BLaER1 treated with 17β-estradiol and CSF1 and Interleukin-3, amounts not matched to agents 10 nM and 100 nM (cell line): ENCODE data around the gene WDR27.
"Not testable (repeated sequence)": the region's sequence is repeated elsewhere in the genome, so short reads cannot be mapped to it uniquely, and the experiment has no call there.

Source experiments
- H3K27ac ChIP-seq, 11 experiments: shearing (Covaris generic); formaldehyde crosslinking; 2 replicates each; pipeline ENCODE4 v1.8.1; 2022
- H3K27me3 ChIP-seq, 11 experiments: shearing (Covaris generic); formaldehyde crosslinking; 2 replicates each; pipeline ENCODE4 v1.8.1; 2022
- H3K36me3 ChIP-seq, 11 experiments: shearing (Covaris generic); formaldehyde crosslinking; 2 replicates each; pipeline ENCODE4 v1.8.1; 2022
- H3K4me1 ChIP-seq, 10 experiments: shearing (Covaris generic); formaldehyde crosslinking; 2 replicates each; pipeline ENCODE4 v1.8.1; 2022
- H3K4me2 ChIP-seq, 11 experiments: shearing (Covaris generic); formaldehyde crosslinking; 2 replicates each; pipeline ENCODE4 v1.8.1; 2022
- H3K4me3 ChIP-seq, 10 experiments: shearing (Covaris generic); formaldehyde crosslinking; 2 replicates each; pipeline ENCODE4 v1.8.1; 2022
- H3K9ac ChIP-seq, 11 experiments: shearing (Covaris generic); formaldehyde crosslinking; 2 replicates each; pipeline ENCODE4 v1.8.1; 2022
- H3K9me3 ChIP-seq, 11 experiments: shearing (Covaris generic); formaldehyde crosslinking; replicated peaks in 1 of 11; 2 replicates each; pipeline ENCODE4 v1.8.1; 2022
- H4K20me1 ChIP-seq, 11 experiments: shearing (Covaris generic); formaldehyde crosslinking; 2 replicates each; pipeline ENCODE4 v1.8.1; 2022
- Cebpa-rat ChIP-seq, 11 experiments: shearing (Covaris generic); IDR thresholded peaks; 2 replicates each; pipeline ENCODE4 v1.8.1; 2022

The WDR27 gene

GRCh38 chr6:169479783-169480495 lies 221.9 kb downstream of the WDR27 start:
- Histone ChIP-seq H3K27ac (no peak overlapping the region), H3K4me1 (no peaks in the 10 kb centered on the region), H3K4me2 (no peak overlapping the region), H3K27me3 (no peaks in the 10 kb centered on the region), H4K20me1 (no peaks in the 10 kb centered on the region), H3K36me3 (peaks cover 0 to 17% (median 0%) of the 10 kb centered on the region in 11 experiments; a peak in 5 of 22 replicates), H3K9ac (no peak overlapping the region), H3K9me3 (peaks cover 61 to 99% (median 86%) of the 10 kb centered on the region in 11 experiments), H3K4me3 (no peak overlapping the region)
- TF ChIP-seq Cebpa-rat (IDR thresholded peaks at IDR 0.05) = no peak

GRCh38 chr6:169474362-169474761 lies 227.5 kb downstream of the WDR27 start:
- Histone ChIP-seq H3K4me2 (no peak overlapping the region), H3K27me3 (no peaks in the 10 kb centered on the region), H3K9me3 (peaks cover 43 to 85% (median 73%) of the 10 kb centered on the region in 11 experiments), H3K9ac (no peak overlapping the region), H3K27ac (no peak overlapping the region), H3K4me3 (no peak overlapping the region), H3K36me3 (no peaks in the 10 kb centered on the region), H3K4me1 (peaks cover 0 to 11% (median 6%) of the 10 kb centered on the region in 10 experiments; a peak in 3 of 20 replicates), H4K20me1 (no peaks in the 10 kb centered on the region)
- TF ChIP-seq Cebpa-rat (IDR thresholded peaks at IDR 0.05) = no peak

GRCh38 chr6:169473663-169474062 lies 228.2 kb downstream of the WDR27 start:
- no peaks in the 10 kb centered on the region for H3K27me3 ChIP-seq
- no peak for TF ChIP-seq Cebpa-rat (IDR thresholded peaks at IDR 0.05)
- no peaks in the 10 kb centered on the region for H3K36me3 ChIP-seq
- H3K9me3 ChIP-seq = peaks cover 50 to 85% (median 73%) of the 10 kb centered on the region in 11 experiments
- H3K4me2 ChIP-seq = peak overlapping the region in 2 of 11 experiments; percentile 2 to 31; a peak in 3 of 22 replicates
- H3K4me1 ChIP-seq = peaks cover 0 to 11% (median 6%) of the 10 kb centered on the region in 10 experiments; a peak in 3 of 20 replicates
- no peaks in the 10 kb centered on the region for H4K20me1 ChIP-seq
- H3K27ac ChIP-seq = no peak overlapping the region
- no peak overlapping the region for H3K4me3 ChIP-seq
- no peak overlapping the region for H3K9ac ChIP-seq

- H3K27ac ChIP-seq = no peak overlapping the region
- peak overlapping the region in 1 of 11 experiments; percentile 2; a peak in 1 of 22 replicates for H3K4me2 ChIP-seq
- no peak overlapping the region for H3K4me3 ChIP-seq
- H3K9ac ChIP-seq = no peak overlapping the region
- H4K20me1 ChIP-seq = no peaks in the 10 kb centered on the region
- no peaks in the 10 kb centered on the region for H3K27me3 ChIP-seq
- no peak for TF ChIP-seq Cebpa-rat (IDR thresholded peaks at IDR 0.05)
- peaks cover 0 to 6% (median 0%) of the 10 kb centered on the region in 11 experiments; a peak in 3 of 22 replicates for H3K36me3 ChIP-seq
- H3K9me3 ChIP-seq = peaks cover 58 to 88% (median 76%) of the 10 kb centered on the region in 11 experiments
- peaks cover 0 to 11% (median 6%) of the 10 kb centered on the region in 10 experiments; a peak in 3 of 20 replicates for H3K4me1 ChIP-seq
These were observed 228.9 kb downstream of the WDR27 start for GRCh38 chr6:169472786-169473416.

GRCh38 chr6:169470790-169471189 lies 231.0 kb downstream of the WDR27 start:
- Histone ChIP-seq H3K4me1 (peaks cover 0 to 16% (median 6%) of the 10 kb centered on the region in 10 experiments; a peak in 4 of 20 replicates), H3K27ac (no peak overlapping the region), H3K27me3 (no peaks in the 10 kb centered on the region), H3K4me3 (no peak overlapping the region), H3K4me2 (no peak overlapping the region), H4K20me1 (no peaks in the 10 kb centered on the region), H3K36me3 (peaks cover 0 to 21% (median 7%) of the 10 kb centered on the region in 11 experiments; a peak in 7 of 22 replicates), H3K9me3 (peaks cover 64 to 88% (median 76%) of the 10 kb centered on the region in 11 experiments), H3K9ac (no peak overlapping the region)
- TF ChIP-seq Cebpa-rat (IDR thresholded peaks at IDR 0.05) = no peak

GRCh38 chr6:169469028-169469427 lies 232.8 kb downstream of the WDR27 start:
- Histone ChIP-seq H3K27me3 (no peaks in the 10 kb centered on the region), H3K4me3 (no peak overlapping the region), H3K4me2 (no peak overlapping the region), H3K36me3 (peaks cover 0 to 21% (median 7%) of the 10 kb centered on the region in 11 experiments; a peak in 7 of 22 replicates), H3K9me3 (peaks cover 51 to 88% (median 68%) of the 10 kb centered on the region in 11 experiments), H3K27ac (no peak overlapping the region), H4K20me1 (no peaks in the 10 kb centered on the region), H3K9ac (no peak overlapping the region), H3K4me1 (peaks cover 0 to 16% (median 6%) of the 10 kb centered on the region in 10 experiments; a peak in 4 of 20 replicates)
- no peak for TF ChIP-seq Cebpa-rat (IDR thresholded peaks at IDR 0.05)

DNA sequence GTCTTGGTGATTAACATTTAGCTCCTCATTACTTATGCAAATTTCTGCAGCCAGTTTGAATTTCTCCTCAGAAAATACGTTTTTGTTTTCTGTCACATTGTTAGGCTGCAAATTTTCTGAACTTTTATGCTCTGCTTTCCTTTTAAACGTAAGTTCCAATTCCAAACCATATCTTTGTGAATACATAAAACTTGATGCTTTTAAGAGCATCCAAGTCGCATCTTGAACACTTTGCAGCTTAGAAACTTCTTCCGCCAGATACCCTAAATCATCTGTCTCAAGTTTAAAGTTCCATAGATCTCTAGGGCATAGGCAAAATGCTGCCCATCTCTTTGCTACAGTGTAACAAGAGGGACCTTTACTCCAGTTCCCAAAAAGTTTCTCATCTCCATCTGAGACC lies 234.1 kb downstream of the WDR27 start:
- Histone ChIP-seq H3K9me3 (peaks cover 47 to 91% (median 64%) of the 10 kb centered on the region in 11 experiments), H3K36me3 (peaks cover 0 to 21% (median 7%) of the 10 kb centered on the region in 11 experiments; a peak in 7 of 22 replicates)
- H3K4me3 ChIP-seq, H3K9ac ChIP-seq, H4K20me1 ChIP-seq, H3K27me3 ChIP-seq, H3K4me1 ChIP-seq, H3K4me2 ChIP-seq, H3K27ac ChIP-seq: not testable (repeated sequence)

GRCh38 chr6:169466256-169466655 lies 235.6 kb downstream of the WDR27 start:
- H3K27me3 ChIP-seq, H4K20me1 ChIP-seq, H3K4me3 ChIP-seq, H3K9ac ChIP-seq, H3K4me1 ChIP-seq, H3K4me2 ChIP-seq: not testable (repeated sequence)
- Histone ChIP-seq H3K9me3 (peaks cover 46 to 91% (median 62%) of the 10 kb centered on the region in 11 experiments), H3K27ac (peak overlapping the region in 7 of 11 experiments; percentile 5 to 48 (median 33); a peak in 13 of 22 replicates), H3K36me3 (peaks cover 0 to 21% (median 7%) of the 10 kb centered on the region in 11 experiments; a peak in 7 of 22 replicates)

GRCh38 chr6:169457762-169458161 lies 244.1 kb downstream of the WDR27 start:
- H3K36me3 ChIP-seq = no peaks in the 10 kb centered on the region; a peak in 1 of 22 replicates
- no peak overlapping the region for H3K4me3 ChIP-seq

More at GRCh38 chr6:169457762-169458161, 244.1 kb downstream of the WDR27 start:
- no peak for TF ChIP-seq Cebpa-rat (IDR thresholded peaks at IDR 0.05)
- H3K4me1 ChIP-seq = no peaks in the 10 kb centered on the region
- no peaks in the 10 kb centered on the region for H4K20me1 ChIP-seq
- peaks cover 7 to 36% (median 21%) of the 10 kb centered on the region in 11 experiments; a peak in 18 of 22 replicates for H3K9me3 ChIP-seq
- no peak overlapping the region for H3K4me2 ChIP-seq
- no peak overlapping the region for H3K27ac ChIP-seq
- H3K27me3 ChIP-seq = no peaks in the 10 kb centered on the region
- no peak overlapping the region for H3K9ac ChIP-seq
